ENCODE results near the gene TCF15.

Gene TCF15

DNA sequence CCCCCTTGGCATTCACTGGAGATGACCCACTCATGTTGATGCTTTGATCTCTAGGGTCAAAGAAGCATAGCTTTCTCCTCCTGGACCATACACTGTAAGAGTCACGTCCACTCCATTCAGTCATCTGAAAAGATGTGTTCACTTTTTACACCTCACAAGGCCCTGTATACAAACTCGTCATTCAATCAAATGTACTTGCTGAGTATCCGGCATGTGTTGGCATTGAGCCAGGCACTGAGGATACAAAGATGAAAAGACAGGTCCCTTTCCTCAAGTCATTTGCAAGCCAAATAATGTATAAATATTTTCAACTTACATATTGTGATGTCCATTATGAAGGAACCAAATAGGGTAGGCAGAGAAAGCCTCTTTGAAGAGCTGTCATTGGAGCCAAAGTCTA is 34.0 kb downstream of the TCF15 start:
- DNase-seq = no peak

DNA sequence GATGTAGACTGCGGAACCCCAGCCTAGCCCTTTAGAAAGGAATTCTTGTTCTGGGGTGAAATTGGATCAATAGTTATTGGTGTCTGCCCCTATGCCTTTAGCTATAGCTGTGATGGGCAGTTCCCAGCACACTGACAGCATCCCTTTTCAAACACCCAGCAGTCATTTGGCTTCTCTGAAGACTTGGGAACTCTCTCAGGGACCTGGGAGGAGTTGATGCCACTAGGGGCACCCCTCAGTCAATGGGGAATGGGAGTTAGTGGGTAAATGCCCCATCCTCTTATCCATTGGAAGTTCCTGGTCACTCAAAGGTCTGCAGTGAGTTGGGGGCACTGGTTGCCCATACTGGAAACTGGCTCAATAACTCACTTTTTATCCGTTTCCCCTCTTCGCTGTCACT is 34.9 kb downstream of the TCF15 start:
- no peak for DNase-seq

DNA sequence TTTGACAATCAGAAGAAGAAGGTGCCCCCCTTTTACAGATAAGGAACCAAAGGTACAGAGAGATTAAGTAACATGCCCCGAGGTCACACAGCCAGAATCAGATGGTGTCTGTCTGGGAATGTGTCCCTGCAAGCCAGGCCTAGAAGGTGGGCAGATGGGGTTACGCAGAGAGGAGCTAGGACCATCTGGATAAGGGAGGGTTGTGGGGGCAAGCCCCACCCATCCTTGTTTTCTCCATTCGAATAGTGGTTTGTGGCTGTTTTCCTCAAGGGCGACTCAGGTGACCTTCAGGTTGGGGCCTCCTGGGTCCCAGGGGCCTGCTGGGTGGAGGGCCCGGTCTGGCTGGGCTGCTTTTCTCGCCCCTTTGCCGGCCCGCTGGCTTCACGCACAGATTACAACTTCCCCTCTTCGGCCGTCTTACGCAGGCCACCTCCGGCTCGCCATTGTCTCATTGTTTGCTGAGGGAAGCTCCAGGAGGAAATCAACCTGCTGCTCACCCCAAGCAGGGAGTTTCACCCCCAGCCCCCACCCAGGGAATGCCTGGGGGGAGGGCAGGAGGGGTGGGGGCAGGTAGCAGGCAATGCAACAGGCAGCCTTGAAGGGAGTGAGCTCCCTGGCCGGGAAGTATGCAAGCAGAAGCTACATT is 35.7 kb downstream of the TCF15 start:
- no peak for DNase-seq

DNA sequence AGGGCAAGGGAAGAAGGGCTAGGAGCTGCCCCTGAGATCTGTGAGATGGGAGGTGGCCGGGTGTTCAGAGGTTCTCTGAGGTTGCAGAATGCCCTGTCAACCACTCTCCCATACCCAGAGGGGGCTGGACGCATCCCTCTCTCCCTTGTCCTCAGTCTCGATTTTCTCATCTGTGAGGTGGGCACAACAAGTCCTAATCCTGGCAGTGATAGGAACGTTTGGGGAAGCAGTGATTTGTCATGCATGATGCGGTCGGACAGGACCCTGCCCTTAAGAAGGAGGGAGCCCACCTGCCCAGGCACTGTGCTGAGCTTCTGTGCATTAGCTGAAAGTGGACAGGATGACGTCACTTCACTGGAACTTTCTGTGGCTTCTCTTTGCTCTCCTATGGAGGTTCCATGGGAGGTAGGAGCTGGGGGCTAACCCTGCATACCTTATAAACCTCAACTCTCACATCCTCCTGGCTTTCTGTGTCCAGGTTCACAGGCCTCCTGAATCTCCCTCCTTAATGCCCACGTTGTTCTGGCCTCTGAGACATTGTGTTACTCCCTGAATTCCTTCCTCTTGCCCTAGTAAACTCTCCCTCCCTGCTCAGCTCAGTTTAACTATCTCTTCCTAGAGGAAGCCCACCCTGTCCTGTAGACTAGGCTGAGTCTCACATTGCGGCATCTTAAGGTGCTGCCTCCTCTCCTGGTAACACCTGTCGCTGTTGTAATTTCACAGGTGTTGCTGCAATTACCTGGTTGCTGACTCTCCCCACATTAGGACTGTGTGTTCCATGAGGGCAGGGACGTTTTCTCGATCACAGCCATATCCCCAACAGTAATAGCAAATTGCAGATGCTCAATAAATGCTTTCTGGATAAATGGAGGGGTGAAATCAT is 36.5 kb downstream of the TCF15 start:
- no peak for DNase-seq

DNA sequence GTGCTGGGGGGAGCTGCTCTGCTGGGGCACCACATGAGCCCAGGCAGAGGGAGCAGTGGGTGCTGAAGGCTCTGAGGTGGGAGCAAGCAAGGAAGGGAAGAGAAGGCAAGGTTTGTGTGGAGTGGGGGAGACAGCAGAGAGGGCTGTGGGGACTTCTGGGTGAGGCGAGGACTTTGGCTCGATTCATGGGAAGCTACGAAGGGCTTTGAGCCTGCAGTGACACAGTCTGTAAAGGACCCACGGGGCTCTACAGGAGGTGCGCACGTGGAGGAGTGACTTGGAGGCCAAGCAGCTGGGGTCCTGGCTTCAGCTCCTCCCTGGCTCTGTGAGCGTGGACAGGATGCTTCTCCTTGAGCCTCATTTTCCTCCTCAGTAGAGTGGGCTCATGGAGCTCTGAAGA is 37.4 kb downstream of the TCF15 start:
- DNase-seq = no peak

DNA sequence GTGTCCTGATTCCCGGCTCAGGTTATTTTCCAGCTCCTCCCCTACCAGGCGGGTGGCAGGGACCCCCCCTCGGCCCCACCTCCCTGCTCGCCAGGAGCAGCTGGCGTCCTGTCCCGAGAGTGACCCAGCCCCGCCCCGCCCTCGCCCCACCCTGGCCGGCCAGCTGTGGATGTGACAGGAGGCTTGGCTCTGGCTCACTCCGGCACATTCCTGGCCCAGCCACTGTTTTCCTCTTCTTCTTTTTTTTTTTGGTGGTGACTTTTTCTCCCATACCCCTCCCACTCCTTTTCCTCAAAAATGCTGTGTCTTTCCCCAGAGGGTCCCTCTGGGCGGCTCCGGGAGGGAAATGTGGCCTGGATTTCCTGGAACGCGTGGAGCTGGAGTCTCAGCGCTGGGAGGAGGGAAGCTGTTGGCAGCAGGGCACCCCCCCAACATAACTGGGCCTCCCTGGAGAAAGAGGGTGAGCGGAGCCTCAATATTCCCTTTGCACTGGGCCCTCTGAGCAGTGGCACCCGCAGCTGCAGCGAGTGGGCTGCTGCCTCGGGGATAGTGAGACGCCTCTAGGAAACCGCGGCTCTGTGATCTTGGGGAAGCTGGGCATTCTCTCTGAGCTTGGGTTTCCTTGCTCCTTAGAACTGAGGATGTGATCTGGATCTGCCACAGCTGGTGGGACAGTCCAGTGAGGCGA is 38.2 kb downstream of the TCF15 start:
- no peak for DNase-seq

DNA sequence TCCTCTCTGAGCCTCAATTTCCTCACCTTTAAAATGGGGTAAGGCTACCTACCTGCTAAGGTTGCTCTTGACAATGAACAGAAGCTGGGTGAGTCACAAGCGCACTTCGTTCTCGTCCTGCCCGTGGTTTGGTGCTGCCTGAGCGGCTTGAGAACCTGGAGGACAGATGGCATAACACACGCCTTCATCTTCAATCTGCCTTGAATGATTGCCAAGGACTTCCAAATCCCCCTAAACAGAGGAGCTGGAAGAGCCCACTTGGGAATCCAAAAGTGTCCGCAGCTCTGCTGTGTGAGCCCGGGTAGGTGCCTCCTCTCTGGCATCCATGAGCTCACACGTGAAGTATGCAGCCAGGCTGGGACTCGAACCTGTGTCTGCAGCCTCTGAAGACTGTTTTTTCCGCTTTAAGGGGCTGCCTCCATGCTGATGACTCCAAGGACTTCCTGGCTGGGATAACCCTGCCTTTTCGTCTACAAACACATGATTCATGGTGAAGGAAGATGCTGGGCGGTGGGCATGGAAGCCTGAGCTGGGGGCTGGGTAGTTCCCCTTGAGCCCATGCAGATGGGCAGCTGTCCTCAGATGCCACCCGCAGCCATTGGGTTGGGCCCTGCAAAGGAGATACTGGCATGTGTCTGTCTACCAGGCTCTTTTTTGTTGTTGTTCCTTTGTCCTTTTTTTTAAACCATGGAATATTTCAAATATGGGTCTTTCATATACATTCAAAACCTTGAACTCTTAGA is 41.3 kb downstream of the TCF15 start:
- no peak for DNase-seq

DNA sequence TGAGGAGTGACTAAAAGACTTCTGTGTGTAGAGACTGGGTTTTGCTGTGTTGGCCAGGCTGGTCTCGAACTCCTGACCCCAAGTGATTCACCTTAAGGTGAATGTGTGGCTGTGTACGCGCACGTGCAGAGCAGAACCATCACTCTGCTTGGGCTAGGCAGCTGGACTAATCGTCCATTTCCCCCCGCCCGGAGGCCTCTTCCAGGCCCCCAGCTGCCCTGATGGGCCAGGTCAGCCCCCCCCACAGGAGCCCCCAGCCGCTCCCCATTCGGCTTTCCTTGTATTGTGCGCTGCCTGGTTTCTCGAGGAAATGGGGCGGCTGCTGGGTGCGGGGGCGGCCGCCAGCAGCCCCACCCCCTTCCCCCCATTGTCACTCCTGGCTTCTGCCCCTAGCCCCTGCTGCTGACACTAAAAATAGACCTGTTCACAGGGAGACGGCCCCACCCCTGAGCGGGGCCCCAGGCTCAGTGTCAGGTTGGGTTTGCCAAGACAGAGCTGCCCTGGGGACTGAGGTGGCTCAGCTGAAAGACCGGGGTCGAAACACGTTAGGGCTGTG is 41.9 kb downstream of the TCF15 start:
- DNase-seq = no peak

DNA sequence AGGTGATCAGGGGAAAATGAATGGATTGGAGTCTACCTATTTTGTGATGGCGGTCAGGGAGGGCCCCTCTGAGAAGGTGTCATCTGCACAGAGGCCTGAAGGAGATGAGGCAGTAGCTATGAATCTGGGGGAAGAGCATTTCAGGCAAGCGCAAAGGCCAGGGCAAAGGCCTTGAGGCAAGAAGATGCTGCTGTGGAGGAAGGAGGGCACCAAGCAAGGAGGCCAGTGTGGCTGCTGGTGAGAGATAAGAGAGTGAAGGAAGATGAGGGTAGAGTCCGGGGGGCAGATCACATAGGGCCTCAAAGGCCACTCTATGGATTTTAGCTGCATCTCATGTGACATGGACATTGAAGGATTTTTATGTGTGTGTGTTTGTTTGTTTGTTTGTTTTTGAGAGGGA is 45.9 kb downstream of the TCF15 start:
- DNase-seq = no peak

DNA sequence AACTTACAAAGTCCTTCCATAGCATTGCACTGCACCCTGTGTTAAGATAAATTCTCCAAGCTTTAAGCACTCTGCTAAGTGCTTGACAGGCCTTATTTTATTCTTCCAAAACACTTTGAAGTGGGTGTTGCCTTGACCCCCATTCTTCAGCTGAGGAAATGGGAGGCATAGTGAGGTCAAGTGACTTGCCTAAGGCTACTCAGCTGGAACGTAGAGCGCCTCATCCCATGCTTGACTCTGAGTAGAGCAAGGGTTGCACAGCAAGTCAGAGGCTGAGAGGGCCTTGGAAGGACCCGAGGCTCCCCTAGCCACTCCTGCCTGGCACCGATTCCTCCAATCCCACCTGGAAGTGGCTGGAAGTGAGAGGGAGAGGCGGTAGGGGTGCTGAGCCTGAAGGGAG is 46.9 kb downstream of the TCF15 start:
- no peak for DNase-seq

DNA sequence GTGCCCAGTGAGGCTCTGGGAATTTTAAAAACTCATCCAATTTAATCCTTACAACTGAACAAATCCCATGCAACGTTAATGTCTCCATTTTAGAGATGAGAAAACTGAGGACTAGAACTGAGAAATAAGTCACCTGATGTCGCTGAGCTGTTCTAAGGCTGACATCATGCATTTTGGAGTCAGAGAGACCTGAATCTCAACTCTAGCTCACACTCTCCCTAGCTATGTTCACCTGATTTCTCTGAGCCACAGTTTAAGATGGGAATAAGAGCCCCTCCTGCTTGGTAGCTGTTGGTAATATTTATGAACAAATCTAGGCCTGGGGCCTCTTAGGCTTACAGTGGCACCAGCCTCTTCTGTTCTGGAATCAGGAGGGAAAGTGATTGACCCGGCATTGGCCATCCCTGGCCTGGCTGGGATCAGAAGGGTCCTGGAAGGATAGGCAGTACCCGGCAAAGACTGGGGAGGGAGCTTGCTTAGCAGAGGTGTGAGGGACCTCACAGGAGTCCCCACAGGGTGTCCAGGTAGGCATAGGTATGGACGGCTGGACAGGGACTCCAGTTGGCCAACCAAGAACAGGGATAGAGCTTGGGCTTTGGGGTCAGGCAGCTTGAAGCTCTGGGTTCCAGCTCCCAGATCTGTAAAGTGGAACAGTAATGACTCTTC is 47.7 kb downstream of the TCF15 start:
- no peak for DNase-seq

DNA sequence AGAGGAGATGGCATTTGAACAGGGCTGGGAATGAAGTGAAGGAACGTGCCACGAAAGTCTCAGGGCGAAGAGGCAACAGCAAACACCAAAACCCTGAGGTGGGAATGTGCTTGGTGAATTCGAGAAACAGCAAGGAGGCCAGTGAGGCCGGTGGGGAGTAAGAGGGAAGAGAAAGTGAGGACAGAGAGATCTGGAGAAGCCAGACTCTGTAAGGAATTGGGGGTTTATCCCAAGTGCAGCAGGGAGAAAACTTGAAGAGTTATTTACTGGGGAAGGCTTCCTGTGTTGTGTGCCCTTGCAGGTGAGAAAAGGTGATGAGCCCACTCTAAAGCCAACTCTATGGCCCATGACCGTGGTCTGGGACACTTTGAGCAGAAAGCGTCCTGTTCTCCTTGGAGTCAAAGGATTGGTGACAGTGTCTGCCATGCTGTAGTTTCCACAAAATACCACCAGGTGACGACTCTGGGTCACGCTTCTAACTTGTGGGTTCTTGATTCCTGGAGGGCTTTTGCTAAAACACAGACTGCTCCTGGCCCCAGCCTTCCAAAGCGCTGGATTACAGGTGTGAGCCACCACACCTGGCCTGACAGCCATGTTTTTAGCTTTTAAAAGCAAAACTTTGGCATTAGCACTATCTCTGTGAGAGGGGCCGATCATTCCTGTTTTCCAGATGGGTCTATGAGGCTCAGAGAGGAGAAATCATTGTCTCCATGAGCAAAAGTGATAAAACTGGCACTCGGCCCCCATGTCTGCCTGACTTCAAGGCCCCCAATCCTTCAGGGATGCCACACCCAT is 48.5 kb downstream of the TCF15 start:
- DNase-seq = no peak

DNA sequence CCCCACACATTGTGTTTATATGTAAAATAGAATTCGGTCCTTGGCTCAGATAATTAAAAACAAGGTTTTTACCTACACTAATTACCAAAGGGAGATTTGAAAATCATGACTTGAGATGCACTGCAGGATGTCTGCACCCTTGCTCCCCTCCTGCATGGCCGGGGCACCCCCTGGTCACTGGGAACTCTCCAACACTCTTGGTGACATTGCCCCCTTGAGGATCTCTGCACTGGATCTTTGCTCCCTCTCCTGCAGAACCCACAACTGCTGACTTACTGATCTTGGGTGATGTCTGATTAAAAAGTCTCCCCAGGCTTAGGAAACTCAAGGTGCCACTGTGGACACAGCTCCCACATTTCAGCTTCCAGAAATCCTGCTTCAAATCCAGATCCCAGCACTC is 49.4 kb downstream of the TCF15 start:
- DNase-seq = no peak

DNA sequence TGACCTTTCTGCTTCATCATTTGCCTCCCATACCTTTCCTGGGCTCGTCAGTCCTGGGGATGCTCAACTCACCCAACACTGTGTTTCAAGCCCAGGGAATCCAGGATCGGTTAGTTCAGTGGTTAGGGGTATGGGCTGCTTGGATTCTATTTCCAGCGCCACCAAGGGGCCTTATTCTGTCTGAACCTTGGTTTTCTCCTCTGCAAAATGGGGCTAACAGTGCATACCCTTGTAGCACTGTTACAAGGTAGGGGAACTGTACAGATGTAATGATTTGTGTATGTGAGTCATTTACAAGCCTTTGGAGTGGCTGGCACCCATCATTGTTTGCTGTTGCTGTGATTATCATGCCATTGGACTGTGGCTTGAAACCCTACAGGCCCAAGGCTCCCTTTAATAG is 52.0 kb downstream of the TCF15 start:
- no peak for DNase-seq

DNA sequence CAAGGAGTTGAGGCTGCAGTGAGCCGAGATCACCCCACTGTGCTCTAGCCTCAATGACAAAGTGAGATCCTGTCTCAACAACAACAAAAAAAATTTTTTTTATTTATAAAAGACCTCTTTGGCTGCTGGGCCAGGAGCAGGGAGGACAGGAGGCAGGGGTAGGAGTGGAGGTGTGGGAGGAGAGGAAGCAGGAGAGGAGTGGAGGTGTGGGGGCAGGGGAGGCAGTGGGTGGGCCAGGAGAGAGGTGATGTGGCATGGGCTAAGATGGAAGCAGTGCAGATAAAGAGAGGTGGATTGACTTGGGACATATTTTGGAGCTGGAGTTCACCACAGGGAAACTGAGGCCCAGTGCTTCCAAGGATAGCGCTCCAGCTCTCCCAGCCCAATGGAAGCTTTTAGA is 53.1 kb downstream of the TCF15 start:
- no peak for DNase-seq

DNA sequence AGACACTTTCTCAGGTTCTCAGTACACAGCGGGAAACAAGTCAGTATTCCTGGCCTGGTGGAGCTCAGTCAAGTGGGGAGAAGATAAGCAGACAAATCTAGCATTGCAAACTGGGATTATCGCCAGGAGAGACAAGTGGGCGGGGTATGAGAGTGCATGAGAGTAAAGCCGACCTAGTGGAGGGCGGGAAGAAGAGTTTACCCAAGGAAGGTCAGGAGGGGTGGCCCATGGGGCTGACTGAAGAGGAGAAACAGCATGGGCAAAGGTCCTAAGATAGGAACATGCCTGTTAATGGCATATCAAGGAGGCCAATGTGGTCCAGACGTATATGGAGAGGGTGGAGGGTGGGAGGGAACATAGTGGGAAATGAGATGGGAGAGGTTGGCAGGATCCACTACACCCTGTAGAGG is 54.1 kb downstream of the TCF15 start:
- no peak for DNase-seq
